Gastrocnemius medialis (tissue), 4 donors: ENCODE data around the gene ZFP3.

Experiments used
- POLR2A ChIP-seq, 2 donors: fragments of 450-650 bp; IDR thresholded peaks; one replicate each; pipeline ENCODE4 v1.6.1; 2017; ENCODE audit warnings: antibody characterized with exemption in 2 of 2, mild to moderate bottlenecking in 2 of 2, moderate library complexity in 2 of 2
- TF ChIP-seq, protein P1 (sequence below), 5 experiments: fragments of 450-650 bp in 3 of 5; fragments of 200-600 bp in 2 of 5; sonication (generic) in 2 of 5; IDR thresholded peaks in 4 of 5; conservative IDR thresholded peaks in 1 of 5; 1 replicate in 4 of 5; 2 replicates in 1 of 5; pipeline ENCODE4 v1.5.1; 2016 to 2019; ENCODE audit warnings: antibody characterized with exemption in 5 of 5, mild to moderate bottlenecking in 3 of 5, moderate library complexity in 3 of 5

DNA sequence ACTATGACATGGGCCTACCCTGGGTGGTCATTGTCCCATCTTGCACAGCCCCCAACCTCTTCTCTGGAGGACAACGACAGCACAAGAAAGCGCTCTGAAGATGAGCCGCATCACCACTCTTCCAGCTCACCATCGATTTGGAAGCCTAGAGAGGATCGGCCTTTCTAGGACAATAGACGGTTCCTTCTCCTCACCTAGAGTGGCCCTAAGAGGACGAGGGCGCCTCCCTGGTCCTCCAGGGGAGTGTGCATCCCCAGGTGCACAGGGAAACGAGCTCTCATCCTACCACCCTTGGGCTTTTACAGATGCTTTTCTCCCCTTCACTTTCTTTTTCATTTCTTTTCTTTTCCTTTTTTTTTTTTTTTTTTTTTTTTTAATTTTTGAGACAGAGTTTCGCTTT is 22.7 kb upstream of the ZFP3 start:
- TF ChIP-seq, protein P1, sequence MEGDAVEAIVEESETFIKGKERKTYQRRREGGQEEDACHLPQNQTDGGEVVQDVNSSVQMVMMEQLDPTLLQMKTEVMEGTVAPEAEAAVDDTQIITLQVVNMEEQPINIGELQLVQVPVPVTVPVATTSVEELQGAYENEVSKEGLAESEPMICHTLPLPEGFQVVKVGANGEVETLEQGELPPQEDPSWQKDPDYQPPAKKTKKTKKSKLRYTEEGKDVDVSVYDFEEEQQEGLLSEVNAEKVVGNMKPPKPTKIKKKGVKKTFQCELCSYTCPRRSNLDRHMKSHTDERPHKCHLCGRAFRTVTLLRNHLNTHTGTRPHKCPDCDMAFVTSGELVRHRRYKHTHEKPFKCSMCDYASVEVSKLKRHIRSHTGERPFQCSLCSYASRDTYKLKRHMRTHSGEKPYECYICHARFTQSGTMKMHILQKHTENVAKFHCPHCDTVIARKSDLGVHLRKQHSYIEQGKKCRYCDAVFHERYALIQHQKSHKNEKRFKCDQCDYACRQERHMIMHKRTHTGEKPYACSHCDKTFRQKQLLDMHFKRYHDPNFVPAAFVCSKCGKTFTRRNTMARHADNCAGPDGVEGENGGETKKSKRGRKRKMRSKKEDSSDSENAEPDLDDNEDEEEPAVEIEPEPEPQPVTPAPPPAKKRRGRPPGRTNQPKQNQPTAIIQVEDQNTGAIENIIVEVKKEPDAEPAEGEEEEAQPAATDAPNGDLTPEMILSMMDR (IDR thresholded peaks at IDR 0.05 in 4 of 5, conservative IDR thresholded peaks at IDR 0.05 in 1 of 5) = no peak
- no peak for TF ChIP-seq POLR2A (IDR thresholded peaks at IDR 0.05)
